DOHH2 (cell line): ENCODE results near the gene DBX1.

ENCODE experiments used
- EZH2phosphoT487 ChIP-seq: fragments of 200-600 bp; sonication (generic); IDR thresholded peaks from 2 replicates; pipeline ENCODE4 v1.6.1; 2017; ENCODE audit warnings: borderline replicate concordance, mild to moderate bottlenecking, antibody characterized with exemption, low read length, moderate library complexity, mixed read lengths
- TF ChIP-seq, protein P1 (sequence below): fragments of 200-600 bp; sonication (generic); IDR thresholded peaks from one replicate; pipeline ENCODE4 v1.5.1; 2014; ENCODE audit warnings: antibody characterized with exemption, mild to moderate bottlenecking, low read depth, low read length; ENCODE audit not compliant: poor library complexity, severe bottlenecking

DNA sequence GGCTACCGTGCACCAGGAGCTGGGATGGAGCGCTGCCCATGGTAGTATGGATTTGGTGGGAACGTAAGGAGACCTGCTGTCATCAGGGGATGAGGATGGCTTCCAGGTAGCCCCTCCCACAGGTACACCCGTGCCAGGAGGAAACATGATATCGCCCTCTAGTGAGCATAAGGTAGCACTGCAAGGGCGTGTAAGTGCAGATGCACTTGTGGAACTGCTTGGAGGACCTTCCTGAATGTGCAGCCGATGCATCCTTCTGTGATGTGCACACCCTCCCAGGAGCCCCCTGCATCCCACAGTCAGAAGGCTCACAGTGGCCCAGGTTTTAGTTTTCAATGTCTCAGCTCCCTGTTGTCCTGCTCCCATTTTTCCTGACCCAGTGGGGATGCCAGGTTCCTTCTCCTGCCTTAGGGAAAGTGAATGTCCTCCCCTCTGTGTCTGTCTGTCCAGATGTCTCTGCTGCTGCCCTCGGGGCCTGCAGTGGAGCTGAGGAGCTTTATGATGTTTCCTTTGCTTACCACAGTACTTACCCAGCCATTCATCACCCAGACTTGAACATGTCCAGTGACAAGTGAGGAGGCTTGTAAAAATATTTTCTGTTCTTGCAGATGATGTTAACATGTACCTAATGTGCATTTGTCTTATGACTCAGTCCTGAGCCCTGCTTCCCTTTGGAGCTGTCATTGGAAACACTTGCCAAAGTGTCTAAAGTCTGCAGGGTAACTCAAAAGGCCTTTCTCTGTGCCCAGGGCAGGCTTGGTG lies 49.2 kb downstream of the DBX1 start:
- TF ChIP-seq, protein P1, sequence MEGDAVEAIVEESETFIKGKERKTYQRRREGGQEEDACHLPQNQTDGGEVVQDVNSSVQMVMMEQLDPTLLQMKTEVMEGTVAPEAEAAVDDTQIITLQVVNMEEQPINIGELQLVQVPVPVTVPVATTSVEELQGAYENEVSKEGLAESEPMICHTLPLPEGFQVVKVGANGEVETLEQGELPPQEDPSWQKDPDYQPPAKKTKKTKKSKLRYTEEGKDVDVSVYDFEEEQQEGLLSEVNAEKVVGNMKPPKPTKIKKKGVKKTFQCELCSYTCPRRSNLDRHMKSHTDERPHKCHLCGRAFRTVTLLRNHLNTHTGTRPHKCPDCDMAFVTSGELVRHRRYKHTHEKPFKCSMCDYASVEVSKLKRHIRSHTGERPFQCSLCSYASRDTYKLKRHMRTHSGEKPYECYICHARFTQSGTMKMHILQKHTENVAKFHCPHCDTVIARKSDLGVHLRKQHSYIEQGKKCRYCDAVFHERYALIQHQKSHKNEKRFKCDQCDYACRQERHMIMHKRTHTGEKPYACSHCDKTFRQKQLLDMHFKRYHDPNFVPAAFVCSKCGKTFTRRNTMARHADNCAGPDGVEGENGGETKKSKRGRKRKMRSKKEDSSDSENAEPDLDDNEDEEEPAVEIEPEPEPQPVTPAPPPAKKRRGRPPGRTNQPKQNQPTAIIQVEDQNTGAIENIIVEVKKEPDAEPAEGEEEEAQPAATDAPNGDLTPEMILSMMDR: peak; percentile 90
- no peak for TF ChIP-seq EZH2phosphoT487
